ENCODE results near the gene GNMT. TPM values are rescaled to one million over a fixed set of nuclear protein-coding genes. Genes with fewer than 3 reads are reported as not detected.
A peak's percentile ranks its signal among the peaks of the same experiment; 100 is the strongest.

GNMT gene
- total and polyA plus RNA-seq, 2 of the 8 experiments (the other 6 are each of a cell fraction or from before 2014, with no cell fraction given): 1.8 to 3.4 TPM

DNA sequence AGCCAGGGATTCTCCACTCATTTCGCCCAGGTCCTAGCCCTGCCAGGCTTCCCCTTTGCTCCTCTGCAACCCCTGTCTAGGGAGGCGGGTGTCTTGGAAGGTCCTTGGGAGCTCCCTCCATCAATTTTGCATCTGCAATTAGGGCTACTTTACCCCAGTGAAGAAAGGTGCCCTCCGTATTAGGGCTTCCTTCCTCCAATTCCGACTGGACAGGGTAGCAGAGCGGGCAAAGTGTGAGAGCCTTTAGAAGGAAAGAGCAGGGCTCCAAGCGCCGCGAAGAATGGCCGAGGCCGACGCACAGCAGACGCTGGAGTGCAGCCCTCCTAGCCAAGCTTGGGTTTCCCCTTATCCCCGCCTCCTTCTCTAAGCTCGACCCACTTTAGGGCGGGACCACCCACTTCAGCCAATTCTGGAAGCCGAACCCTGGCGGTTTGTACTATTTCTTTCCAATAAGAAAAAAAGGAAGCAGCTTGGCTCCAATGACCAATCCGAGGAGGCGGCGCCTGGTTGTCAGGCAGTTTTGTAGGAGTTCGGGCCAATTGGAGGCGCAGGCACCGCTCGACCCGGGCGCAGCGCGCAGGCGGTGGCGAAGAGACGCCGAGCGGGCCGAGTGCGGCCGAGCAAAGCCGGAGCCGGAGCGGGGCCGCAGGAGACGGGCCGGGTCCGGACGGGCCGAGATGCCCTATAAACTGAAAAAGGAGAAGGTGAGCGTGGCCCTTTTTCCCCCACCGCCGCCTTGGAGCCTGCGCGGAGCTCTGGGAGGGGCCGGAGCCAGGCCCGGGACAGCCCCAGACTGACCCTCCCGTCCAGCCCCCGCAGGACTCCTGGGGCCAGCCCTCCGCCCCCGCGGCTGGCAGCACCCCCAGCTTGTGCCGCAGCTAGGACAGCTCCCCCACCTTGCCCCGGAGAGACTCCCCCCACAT lies 23.7 kb downstream of the GNMT start, which contains the start of gene PPP2R5D (continued):
- no peak for TF ChIP-seq CEBPB (IDR thresholded peaks at IDR 0.05; ENCODE audit: low read depth, low read length)
- TF ChIP-seq TBP (IDR thresholded peaks at IDR 0.05; ENCODE audit: low read depth, low read length): peak; percentile 91
- no peak for TF ChIP-seq SP2 (IDR thresholded peaks at IDR 0.05; ENCODE audit: low read length)
- TF ChIP-seq SIX5 (IDR thresholded peaks at IDR 0.05; ENCODE audit: low read depth, low read length): no peak
- no peak for TF ChIP-seq MAFK (IDR thresholded peaks at IDR 0.05; ENCODE audit: low read depth, low read length)
- TF ChIP-seq YY1 (IDR thresholded peaks at IDR 0.05; ENCODE audit: low read depth, low read length): peak; percentile 53; the same call in 1 of the 2 replicates
- TF ChIP-seq CHD7 (IDR thresholded peaks at IDR 0.05; ENCODE audit: insufficient replicate concordance, low read length): no peak
- peak; percentile 97 for TF ChIP-seq RFX5 (IDR thresholded peaks at IDR 0.05; ENCODE audit: borderline replicate concordance, low read depth, low read length)
- no peak for TF ChIP-seq SUZ12 (IDR thresholded peaks at IDR 0.05; ENCODE audit: low read length)
- TF ChIP-seq POU5F1 (IDR thresholded peaks at IDR 0.05; ENCODE audit: low read depth, low read length): no peak

Measured in H1 (cell line).